NCI-H1105 treated with DMSO at 0.1 percent for 48 hours (cell line): Measurements from ENCODE around the gene EFNA4.

Experiments
- DNase-seq: peaks from one replicate; lab custom pipeline; 2025; lab: John Stamatoyannopoulos, UW

Gene EFNA4

DNA sequence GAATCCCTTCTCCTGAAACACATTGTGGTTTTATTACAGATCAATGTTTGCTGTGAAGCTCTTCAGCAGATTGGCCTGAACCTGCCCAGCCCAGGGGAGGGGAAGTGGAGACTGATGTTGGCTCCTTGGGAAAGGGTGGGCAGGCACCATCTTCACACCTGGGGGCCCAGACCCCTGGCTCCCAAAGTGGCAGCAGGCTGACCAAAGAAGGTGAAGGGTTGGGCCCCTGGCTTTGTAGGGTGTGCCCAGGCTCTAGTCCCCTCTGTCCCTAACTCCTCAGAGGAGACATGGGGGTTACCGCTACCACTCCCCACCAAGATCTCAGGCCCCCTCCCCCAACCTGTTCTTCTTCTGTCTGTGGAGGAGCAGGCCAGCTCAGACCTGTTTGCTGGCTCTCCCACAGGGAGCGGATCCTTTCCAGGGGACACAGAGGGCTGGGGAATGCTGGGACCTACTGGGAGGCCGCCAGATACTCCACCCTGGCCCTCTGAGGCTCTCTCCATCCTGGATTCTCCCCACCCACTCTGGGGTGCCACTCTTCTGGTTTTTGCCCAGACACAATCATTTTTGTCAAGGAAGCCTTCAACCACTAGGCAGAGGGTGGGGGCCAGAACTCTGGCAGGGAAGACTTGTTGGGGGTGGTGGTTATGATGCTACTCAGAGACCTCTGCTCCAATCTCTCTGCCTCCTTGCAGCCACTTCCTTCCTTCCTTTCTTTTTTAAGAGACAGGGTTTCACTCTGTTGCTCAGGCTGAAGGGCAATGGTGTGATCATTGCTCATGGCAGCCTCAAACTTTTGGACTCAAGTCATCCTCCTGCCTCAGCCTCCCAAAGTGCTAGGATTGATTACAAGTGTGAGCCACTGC lies 10.1 kb downstream of the EFNA4 start:
- DNase-seq: no peak

DNA sequence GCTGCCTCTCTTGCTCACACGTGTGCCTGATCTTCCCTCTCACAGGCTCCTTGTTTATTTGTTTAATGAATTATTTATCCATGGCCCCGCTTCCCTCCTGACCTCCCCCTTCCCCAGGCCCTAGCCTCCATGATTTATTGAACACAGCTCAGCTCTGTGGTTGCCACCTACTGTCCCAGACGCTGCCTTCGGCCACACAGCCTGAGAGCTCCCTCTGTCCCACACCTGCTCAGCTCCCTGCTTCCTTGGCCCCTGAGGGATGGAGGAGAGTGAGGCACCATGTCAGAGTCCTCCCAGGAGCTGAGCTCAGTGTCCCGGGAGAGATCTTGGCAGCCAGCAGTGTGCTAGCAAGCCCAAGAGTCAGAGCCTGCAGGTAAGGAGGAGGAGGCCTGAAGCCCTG lies 12.0 kb downstream of the EFNA4 start:
- DNase-seq: no peak

- no peak for DNase-seq
Observed at GRCh38 chr1:155076371-155076770, 12.8 kb downstream of the EFNA4 start.

GRCh38 chr1:155077346-155077745 lies 13.8 kb downstream of the EFNA4 start:
- DNase-seq: no peak

- no peak for DNase-seq
Observed at GRCh38 chr1:155077758-155078445, 14.4 kb downstream of the EFNA4 start.

DNA sequence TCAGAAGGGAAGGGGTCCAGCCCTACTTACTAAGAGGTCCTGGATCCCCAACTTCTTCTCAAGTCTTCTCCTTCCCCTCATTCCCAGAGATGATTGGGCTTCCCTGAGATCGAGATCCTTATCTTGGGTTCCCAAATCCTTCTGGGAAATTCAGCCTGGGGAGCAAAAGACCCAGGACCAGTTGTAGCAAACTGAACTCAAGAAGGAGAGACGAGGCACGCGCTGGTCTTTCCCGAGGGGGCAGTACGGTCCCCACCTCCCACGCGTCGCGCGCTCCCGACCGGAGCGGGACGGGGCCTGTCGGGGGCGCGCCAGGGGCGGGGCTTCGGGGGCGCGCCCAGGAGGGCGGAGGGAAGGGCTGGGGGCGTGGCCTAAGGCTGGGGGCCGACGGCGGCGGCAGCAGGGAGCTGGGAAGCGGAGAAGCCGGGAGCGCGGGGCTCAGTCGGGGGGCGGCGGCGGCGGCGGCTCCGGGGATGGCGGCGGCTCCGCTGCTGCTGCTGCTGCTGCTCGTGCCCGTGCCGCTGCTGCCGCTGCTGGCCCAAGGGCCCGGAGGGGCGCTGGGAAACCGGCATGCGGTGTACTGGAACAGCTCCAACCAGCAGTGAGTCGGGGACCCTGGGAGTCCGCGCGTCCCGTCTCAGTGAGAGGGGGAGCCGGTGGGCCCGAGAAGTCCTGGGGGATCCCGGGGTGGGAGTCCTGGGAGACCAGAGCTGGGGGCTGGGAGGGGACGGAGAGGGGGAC lies 15.1 kb downstream of the EFNA4 start, which contains the start of gene EFNA3:
Gene EFNA3, plus strand, starts transcription at position 369 of the 741 bp plus-strand sequence. Its CDS starts 105 bp downstream, at position 474.
- peak; percentile 61 for DNase-seq

- no peak for DNase-seq
Observed at GRCh38 chr1:155079210-155079486, 15.6 kb downstream of the EFNA4 start.

DNA sequence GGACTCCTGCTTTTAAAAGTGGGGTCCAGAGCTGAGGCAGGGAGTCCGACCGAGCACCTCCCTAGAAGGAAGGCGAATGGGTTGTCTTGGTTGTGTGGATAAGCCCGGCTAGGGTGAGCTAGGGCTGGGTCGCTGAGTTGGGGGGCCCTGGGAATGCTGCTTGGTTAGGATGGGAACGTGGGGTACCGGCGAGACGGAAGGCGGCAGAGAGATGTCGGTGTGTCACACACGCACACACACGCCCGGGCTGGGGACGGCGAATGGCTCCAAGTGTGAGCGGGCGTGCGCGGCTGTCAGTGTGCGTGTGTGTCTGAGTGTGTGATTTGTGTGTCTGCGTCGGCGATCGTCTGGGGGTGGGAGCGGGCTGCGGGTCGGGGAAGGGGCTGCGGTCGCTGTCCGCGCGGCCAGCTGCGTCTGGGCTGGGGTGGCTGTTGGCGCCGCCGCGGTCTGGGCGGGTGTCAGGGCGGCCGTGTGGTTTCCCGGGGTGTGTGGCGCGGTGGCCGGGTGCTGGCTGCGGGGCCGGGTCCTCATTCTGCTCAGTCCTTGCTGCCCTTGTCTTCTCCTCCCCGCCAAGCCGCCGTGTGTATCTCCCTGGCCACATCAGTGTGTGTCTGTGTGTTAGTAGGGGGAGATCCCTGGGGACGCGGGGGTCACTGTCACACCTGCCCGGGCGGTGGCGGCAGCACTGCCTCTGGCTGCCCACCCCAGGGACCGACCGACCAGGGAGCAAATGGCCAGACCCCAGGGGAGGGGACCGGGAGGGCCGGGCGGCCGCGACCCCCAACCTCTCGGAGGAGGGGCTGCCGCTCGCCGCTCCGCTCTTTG lies 16.2 kb downstream of the EFNA4 start:
- peak; percentile 31 for DNase-seq

DNA sequence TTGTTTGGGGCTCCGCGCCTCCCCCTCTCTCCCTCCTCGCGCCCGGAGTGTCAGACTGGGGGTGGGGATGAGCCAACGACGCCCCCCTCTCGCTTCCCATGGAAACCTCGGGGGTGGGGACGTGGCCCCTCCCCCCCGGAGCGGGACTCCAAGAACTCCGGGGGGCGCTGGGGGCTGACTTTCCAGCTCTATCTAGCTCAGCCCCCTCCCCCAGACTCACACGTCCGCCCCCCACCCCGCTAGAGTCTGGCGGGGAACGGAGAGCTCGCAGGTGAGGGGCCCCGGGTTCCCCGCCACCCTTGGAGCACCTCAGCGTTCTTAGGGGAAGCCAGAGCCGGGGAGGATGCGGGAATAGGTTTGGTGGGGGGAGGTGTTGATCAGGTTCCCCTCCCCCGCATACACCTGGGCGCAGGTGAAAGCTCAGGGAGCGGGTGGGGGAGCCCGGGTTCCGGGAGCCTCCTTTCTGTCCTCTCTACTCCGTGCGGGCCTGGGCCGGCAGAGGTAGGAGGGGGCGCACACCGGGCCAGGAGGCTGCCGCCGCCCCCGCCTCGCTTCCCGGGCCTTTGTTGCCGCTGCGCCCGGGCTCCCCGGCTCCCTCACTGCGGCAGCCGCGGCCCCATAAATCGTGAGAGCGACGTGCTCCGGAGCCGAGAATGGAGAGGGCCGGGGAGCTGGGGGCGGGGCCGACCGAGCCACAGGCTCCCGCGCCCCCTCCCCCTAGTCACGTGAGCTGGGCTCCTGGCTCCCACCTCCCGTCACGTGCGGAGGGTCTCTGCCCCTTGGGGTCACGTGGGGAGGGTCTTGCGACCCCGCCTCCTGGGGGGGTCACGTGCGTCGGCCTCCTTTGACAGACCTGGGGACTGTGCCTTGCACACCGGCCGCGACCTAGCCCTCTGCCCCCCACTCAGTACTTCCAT lies 17.0 kb downstream of the EFNA4 start:
- DNase-seq: peak; percentile 93

- DNase-seq: no peak
Observed at GRCh38 chr1:155081472-155082300, 18.1 kb downstream of the EFNA4 start.

DNA sequence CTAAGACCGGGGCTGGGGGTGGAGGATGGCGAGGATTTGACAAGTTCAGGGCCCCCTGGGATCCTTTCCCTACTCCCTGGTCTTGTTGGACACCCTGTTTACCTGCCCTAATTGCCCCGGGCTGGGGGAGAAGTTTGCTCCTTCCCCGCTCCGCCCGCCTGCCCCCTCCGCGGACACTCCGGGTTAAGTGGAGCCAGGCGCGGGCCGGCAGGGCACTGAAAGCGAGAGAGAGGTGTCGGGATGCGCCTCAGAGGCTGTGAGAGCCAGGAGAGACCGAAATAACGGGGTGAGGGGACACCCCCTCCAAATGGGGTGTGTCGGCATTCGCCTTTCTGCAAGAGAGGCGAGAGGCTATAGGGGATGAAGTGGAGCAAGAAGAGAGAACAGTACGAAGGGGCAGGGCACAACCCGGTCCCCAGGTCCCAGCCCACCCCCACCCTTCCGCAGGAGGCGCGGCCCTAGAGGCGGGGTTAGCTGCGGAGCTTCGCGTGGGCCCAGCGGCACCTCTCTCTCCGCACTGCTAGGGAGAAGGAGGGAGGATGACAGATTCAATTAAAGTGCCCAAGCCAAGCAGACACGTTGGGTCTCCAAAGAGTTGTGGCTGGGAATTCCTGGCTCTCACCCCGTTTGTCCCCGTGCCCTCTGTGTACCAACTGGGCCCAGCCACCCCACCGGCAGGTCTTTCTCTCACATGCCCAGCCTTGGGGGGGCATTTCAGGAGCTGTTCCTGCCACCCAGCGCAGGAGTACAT lies 18.9 kb downstream of the EFNA4 start:
- DNase-seq: peak; percentile 19

GRCh38 chr1:155083052-155083541 lies 19.6 kb downstream of the EFNA4 start:
- DNase-seq: no peak

GRCh38 chr1:155083865-155084721 lies 20.6 kb downstream of the EFNA4 start:
- DNase-seq: peak; percentile 34

DNA sequence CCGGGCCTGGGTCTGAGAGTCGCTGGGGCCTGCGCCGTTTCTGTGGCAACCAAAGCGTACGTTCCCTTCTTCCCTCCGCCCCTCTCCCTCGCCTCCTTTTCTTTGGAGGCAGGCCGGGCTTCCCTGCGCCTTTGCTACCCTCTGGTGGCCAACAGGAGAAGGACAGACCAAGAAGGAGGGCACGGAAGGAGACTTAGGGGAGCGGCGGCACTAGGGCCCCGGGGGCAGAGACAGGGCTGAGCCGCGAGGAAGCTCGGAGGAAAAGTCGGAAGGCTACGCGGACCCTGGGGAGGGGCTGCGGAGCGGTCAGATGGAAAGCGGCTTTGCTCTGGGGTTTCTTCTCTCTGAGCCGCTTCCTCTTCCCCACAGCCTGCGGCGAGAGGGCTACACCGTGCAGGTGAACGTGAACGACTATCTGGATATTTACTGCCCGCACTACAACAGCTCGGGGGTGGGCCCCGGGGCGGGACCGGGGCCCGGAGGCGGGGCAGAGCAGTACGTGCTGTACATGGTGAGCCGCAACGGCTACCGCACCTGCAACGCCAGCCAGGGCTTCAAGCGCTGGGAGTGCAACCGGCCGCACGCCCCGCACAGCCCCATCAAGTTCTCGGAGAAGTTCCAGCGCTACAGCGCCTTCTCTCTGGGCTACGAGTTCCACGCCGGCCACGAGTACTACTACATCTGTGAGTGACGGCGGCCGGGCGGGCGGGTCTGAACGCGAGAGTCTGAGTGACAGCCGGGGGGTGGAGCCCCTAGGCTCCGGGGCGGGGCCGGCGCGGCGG lies 21.4 kb downstream of the EFNA4 start:
- peak; percentile 95 for DNase-seq

DNA sequence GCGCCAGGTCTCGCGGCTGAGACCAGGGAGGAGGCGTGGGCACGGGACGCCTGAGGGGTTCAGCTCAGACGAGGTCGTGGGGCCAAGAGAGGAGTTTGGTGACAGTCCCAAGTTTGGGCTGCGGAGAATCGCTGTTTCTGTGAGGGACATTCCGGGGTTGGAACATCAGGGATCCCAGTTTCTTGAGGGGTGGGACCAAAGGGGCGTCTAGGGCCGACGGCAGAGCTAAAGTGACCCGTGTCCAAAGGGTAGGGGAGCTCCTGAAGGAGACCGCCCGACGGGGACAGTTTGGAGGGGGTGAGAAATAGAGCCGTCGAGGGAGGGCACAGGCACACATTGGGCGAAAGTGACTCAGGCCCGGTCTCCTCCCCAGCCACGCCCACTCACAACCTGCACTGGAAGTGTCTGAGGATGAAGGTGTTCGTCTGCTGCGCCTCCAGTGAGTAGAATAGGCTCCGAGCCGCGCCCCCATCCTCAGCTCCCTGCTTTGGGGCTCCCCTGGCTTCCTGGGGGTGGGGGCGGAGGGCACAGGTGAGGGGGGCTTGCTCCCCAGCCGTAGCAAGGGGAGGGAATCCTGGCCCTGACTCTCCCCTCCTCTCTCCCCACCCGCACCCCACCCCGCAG lies 22.1 kb downstream of the EFNA4 start:
- no peak for DNase-seq

DNA sequence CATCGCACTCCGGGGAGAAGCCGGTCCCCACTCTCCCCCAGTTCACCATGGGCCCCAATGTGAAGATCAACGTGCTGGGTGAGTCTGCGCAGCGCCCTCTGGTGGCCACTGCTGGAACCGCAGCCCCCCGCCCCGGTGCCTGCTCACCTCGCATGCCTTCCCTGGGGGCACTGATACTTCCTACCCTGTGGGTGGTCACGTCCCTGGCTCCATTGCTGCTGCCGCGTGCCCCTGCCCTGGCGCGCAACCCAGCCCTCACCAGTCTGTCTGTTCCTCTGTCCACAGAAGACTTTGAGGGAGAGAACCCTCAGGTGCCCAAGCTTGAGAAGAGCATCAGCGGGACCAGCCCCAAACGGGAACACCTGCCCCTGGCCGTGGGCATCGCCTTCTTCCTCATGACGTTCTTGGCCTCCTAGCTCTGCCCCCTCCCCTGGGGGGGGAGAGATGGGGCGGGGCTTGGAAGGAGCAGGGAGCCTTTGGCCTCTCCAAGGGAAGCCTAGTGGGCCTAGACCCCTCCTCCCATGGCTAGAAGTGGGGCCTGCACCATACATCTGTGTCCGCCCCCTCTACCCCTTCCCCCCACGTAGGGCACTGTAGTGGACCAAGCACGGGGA lies 22.7 kb downstream of the EFNA4 start:
- peak; percentile 60 for DNase-seq
